Keratinocyte (primary cell): ENCODE measurements around the gene SHFL.

Experiments
- CTCF ChIP-seq, 3 experiments: IDR thresholded peaks in 1 of 3; conservative IDR thresholded peaks in 1 of 3; optimal IDR thresholded peaks in 1 of 3; 2 replicates in 2 of 3; 3 replicates in 1 of 3; pipeline versions ENCODE3 to v1.5.1; 2011; ENCODE audit warnings: low read length in 3 of 3, mild to moderate bottlenecking in 3 of 3, moderate library complexity in 2 of 3, control low read depth in 1 of 3, inconsistent platforms in 1 of 3; ENCODE audit not compliant: insufficient read depth in 2 of 3; ENCODE audit errors: extremely low read depth in 1 of 3
- EZH2 ChIP-seq: IDR thresholded peaks from one replicate; pipeline ENCODE4 v1.6.1; 2012; ENCODE audit warnings: inconsistent platforms, mild to moderate bottlenecking, low read length, moderate library complexity

- TF ChIP-seq CTCF (optimal IDR thresholded peaks at IDR 0.05 in 1 of 3, IDR thresholded peaks at IDR 0.05 in 1 of 3, conservative IDR thresholded peaks at IDR 0.05 in 1 of 3; ENCODE audit: extremely low read depth in 1 of 3, insufficient read depth in 2 of 3, low read length in 3 of 3) (no peak), EZH2 (no peak)
Measured at GRCh38 chr19:10061717-10062310, 24.3 kb upstream of the SHFL start.
